CD4-positive, alpha-beta T cell treated with Interleukin-15 for 1 hour (primary cell): Measurements from ENCODE around the gene GPBP1.
A peak's percentile ranks its signal among the peaks of the same experiment; 100 is the strongest.
"Not testable (repeated sequence)": the region's sequence is repeated elsewhere in the genome, so short reads cannot be mapped to it uniquely, and the experiment has no call there.

ENCODE experiments used
- DNase-seq: peaks from one replicate; pipeline ENCODE4 v3.0.0-alpha.2; 2020

The GPBP1 gene

GRCh38 chr5:57211039-57211438, 37.2 kb downstream of the GPBP1 start:
- no peak for DNase-seq

- no peak for DNase-seq
These were observed 41.9 kb downstream of the GPBP1 start for GRCh38 chr5:57215629-57216195.

GRCh38 chr5:57216714-57217113, 42.9 kb downstream of the GPBP1 start:
- DNase-seq: no peak

GRCh38 chr5:57219386-57219785, 45.5 kb downstream of the GPBP1 start:
- DNase-seq: peak; percentile 38

- no peak for DNase-seq
These were observed 47.2 kb downstream of the GPBP1 start for GRCh38 chr5:57221049-57221568.

GRCh38 chr5:57225553-57225952, 51.7 kb downstream of the GPBP1 start:
- no peak for DNase-seq

GRCh38 chr5:57229313-57229712, 55.5 kb downstream of the GPBP1 start:
- no peak for DNase-seq

GRCh38 chr5:57231607-57232006, 57.7 kb downstream of the GPBP1 start:
- no peak for DNase-seq

- no peak for DNase-seq
These were observed 58.6 kb downstream of the GPBP1 start for GRCh38 chr5:57232293-57233033.

- DNase-seq: no peak
These were observed 69.7 kb downstream of the GPBP1 start for GRCh38 chr5:57243286-57244137.

- DNase-seq: no peak
These were observed 70.5 kb downstream of the GPBP1 start for GRCh38 chr5:57244331-57244730.

GRCh38 chr5:57246426-57246825, 72.6 kb downstream of the GPBP1 start:
- no peak for DNase-seq

- no peak for DNase-seq
These were observed 73.9 kb downstream of the GPBP1 start for GRCh38 chr5:57247765-57248164.

- DNase-seq: no peak
These were observed 75.5 kb downstream of the GPBP1 start for GRCh38 chr5:57249265-57249874.

- DNase-seq: no peak
These were observed 84.2 kb downstream of the GPBP1 start for GRCh38 chr5:57258052-57258451.

GRCh38 chr5:57258943-57259342, 85.1 kb downstream of the GPBP1 start:
- no peak for DNase-seq

- DNase-seq: no peak
These were observed 85.8 kb downstream of the GPBP1 start for GRCh38 chr5:57259704-57260103.

- DNase-seq: no peak
These were observed 88.7 kb downstream of the GPBP1 start for GRCh38 chr5:57262541-57262940.

- no peak for DNase-seq
These were observed 93.9 kb downstream of the GPBP1 start for GRCh38 chr5:57267805-57268204.

- DNase-seq: no peak
These were observed 102.5 kb downstream of the GPBP1 start for GRCh38 chr5:57276353-57276752.

- DNase-seq: no peak
These were observed 103.2 kb downstream of the GPBP1 start for GRCh38 chr5:57277085-57277484.

- no peak for DNase-seq
These were observed 107.0 kb downstream of the GPBP1 start for GRCh38 chr5:57280853-57281252.

- DNase-seq: not testable (repeated sequence)
These were observed 111.2 kb downstream of the GPBP1 start for GRCh38 chr5:57285084-57285483.
